ENCODE data around the gene FBXL3.
"Not testable (repeated sequence)": the region's sequence is repeated elsewhere in the genome, so short reads cannot be mapped to it uniquely, and the experiment has no call there.

The FBXL3 gene

DNA sequence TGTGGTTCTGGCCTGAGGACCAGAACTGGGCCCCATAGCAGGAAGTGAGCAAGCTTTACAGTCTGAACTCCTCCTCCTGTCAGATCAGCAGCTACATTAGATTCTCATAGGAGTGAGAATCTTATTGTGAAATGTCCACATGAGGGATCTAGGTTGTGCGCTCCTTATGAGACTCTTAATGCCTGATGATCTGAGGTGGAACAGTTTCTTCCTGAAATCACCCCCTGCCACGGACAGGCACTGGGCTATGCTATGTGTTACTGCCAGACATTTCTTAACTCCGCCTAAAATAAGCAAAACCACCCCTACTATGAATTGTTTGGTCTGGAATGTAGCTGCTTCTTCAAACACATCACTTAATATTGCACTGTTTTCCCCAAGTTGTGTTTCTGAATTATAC, 4.6 kb downstream of the FBXL3 start:
- no peak for DNase-seq

DNA sequence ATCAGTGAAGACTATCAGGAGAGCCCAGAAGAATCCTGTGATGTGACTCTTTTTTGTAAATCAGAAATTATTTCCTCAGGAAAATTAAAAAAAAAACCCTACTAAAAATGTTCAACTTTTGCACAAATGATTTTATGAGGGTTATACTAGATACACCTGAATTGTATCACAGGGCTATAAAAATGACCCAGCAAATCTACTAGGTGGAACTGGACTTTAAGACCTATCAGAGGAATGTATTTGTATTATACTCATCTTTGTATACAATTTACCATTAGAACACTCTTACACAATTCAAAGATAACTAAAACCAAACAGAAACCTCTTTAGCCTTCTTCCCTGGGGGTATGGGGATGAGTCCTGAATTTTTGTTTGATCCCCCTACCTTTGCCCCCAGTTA, 7.2 kb downstream of the FBXL3 start:
- no peak for DNase-seq

DNA sequence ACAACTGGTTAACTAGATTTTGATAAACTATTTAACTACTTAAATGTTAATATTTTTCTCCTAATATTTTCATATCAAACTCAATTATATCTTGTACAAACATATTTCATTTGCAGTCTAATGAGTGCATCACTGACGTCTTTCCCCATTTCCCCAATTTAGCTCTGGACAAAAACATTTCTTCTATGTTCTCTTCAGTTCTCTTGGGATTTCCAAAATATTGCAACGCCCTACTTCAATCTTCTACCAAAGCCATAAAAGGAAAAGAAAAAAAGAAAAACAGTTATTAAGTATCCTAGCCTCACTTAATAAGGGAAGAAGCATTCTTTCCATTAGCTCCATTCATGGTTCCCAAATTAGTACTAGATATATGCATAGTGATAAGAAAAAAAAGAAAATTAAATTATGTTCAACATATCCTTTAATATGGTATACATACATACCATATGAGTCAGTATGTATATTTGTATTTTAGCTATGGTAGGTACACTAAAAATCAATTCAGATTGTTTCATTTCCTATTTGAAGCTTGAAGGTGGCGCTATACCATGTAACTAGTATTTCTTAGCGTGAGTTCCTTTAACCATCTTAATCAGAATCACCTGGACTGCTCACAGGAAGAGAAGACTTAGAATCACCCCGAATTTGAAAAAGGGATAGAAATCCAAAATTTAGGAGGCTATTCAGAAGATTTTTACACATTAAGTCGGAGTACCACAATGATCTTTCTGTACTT, 9.9 kb downstream of the FBXL3 start:
- DNase-seq = no peak

DNA sequence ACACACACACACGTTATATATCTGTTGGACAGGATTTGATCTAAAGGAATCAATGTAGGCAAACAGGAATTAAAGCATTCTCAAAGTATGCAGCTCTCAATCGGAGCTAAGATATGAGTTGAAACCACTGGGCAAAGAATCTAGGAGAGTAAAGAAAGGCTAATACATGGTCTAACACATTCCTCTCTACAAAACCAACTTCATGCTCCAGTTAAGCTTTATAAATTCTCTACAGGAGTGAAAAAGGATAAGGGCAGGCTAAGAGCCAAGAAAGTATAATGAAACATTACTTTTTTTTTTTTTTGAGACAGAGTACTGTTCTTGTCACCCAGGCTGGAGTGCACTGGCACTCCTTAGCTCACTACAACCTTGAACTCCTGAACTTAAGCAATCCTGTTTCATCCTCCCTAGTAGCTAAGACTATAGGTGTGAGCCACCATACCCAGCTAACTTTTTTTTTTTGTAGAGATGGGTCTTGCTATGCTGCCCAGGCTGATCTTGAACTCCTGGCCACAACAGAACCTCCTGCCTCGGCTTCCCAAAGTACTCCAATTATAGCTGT, 10.6 kb downstream of the FBXL3 start:
- no peak for DNase-seq

DNA sequence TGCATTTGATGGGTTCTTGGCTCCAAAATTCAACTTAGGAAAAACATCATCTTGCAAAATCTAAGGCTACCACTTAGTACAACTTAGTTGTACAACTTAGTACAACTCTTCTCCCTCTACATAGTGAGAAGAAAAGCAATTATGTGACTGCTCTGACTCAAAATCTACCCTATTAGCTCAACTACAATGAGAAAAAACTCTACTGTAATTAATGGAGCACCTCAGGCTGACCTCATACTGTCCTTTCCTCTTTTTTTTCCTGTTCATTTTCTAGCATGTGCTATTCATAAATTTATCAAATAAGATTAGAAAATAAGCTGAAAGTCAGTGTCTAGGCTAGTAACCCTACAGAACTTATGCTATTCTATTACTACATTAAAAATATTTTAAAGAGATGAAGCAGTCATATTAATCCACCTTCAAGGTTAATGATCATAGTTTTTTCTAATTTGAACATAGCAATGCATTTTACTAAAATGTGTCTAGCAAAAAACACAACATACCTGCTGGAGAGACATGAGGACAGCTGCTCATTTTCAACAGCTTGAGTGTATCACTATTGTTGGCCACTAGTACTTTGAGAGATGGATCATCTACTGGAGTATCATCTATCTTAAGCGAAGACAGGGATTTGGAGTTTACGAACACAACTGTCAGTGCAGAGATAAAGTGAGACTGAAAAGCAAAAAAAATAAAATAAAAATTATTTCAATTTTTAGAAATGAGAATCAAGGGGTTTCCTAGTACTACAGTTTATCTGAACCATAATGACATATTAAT, 11.9 kb downstream of the FBXL3 start:
- DNase-seq = no peak

DNA sequence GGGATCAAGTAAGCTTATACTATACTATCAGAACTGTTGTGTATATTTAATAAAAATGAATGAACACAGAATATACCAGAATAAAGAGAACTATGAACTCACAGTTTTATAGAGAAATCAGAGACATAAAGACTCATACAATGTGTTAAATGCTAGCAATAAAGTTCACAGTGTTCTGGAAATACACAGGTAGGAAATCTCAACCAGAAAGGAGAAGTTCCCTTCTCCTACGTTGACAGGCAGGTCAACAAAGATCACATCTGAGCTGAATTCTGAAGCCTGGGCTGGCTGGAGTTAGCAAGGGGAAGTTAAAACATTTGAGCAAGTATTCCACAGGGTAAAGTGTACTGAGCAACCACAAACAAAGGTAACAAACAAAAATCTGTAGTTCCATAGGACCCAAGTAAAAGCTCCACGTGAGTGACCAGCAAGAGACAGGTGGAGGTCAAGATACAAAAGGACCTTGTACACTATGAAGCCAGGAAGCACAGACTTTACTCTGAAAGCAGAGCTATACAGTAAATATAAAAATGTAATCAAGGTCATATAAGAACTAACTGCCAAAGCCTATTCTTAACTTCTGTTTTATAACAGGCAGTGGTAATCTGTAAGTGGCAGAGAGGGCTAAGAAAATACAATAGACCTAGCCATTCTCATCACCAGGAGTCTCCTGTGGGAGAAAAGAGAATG, 13.0 kb downstream of the FBXL3 start:
- DNase-seq = no peak

DNA sequence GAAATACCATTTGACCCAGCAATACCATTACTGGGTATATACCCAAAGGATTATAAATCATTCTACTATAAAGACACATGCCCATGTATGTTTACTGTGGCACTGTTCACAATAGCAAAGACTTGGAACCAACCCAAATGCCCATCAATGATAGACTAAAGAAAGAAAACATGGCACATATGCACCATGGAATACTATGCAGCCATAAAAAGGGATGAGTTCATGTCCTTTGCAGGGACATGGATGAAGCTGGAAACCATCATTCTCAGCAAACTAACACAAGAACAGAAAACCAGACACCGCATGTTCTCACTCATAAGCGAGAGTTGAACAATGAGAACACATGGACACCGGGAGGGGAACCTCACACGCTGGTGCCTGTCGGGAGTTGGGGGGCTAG, 17.2 kb downstream of the FBXL3 start:
- not testable (repeated sequence) for DNase-seq

DNA sequence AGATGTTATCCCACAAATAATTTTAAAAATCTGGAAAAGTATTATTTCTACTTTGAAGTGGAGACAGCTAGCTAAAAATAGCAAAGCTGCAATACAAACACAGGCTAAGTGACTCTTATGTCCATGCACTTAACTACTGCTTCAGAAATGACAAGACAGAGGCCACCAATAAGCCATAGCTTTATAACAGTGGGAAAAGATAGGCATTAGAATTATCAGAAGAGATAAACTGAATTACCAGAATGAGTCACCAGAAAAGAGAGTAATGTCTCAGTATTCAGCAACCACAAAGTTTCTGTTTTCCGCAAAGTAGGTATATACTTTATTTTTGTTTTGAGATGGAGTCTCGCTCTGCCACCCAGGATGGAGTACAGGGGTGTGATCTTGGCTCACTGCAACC, 17.9 kb downstream of the FBXL3 start:
- peak; percentile 78 for DNase-seq

DNA sequence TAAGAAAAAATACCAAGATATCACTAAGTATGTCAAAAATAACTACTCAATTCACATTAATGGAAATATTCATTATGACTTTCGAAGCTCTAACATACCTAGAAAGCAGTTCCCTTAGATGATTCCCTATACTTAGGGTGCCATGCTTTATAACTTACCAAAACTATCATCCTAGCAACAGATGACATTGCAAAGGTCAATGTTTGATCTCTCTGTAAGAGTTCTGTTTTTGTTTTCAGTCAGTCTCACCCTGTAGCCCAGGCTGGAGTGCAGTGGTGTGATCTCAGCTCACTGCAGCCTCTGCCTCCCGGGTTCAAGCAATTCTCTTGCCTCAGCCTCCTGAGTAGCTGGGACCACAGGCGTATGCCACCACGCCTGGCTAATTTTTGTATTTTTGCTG, 18.6 kb downstream of the FBXL3 start:
- peak; percentile 29 for DNase-seq

DNA sequence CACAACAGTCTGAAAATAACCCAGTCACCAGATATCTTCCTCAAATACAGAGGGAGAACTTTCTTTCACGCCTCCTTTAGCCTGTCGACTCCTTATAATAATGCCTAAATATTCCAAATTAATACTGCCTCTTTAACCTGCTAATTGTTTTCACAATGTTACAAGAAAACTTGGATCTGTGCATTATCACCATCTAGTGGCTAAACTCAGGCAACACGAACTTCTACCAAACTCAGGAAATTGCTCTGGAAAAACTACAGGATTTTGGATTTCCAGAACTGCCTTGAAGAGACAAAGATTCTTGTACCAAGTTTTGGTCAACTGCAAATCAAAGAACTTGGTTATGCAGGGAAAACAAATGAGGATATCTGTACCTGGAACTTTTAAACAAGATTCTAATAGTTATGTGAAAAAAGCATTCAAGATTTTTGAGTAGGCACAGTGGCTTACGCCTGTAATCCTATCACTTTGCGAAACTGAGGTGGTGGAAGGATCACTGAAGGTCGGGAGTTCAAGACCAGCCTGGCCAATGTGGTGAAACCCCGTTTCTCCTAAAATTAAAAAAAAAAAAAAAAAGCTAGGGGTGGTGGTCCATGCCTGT, 24.3 kb downstream of the FBXL3 start:
- no peak for DNase-seq

DNA sequence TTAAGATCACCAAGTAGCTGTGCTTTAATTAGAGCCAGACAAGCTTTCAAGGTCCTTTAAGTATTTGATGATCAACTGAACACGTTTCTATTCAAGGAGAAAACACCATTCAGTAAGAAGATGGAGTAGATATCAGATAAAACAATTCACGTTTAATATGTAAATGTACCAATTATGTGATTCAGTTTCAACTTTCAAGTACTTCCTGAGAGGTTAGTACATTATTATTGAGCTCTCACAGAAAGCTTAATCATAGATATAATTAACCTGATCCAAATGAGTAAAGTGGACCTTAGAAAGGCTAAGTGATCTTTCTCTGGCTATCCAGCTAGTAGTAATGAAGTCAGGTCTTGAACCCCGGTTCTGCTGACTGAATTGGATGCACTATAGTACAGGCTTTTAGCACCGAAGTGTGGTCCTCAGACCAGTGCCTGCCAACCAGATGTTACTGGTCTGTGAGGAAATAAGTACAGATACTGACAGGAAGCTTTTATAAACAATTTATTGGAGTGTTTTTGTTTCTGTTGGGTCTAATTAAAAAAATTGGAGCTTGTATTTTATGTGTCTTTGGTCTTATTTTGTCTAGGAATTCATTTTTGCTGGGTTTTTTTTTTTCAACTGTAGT, 24.9 kb downstream of the FBXL3 start:
- DNase-seq = no peak

DNA sequence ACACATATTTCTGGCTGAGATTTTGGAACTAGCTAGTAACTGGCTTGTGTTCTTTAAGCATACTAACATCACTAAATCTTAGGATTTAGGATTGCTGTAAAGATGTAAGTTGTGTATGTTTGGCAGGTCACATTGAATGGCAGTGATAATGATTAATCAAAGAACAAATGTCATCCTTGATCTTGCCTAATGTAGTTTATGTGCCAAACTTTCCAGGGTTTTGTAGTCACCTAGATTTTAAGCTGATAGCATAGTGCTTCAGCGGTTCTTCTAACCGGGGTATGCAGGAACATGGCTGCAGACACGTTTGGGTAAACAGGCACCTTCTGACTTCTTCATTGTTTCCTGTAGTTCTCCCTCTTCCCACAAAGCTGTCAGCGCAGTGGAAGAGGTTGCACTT, 25.4 kb downstream of the FBXL3 start:
- no peak for DNase-seq

DNA sequence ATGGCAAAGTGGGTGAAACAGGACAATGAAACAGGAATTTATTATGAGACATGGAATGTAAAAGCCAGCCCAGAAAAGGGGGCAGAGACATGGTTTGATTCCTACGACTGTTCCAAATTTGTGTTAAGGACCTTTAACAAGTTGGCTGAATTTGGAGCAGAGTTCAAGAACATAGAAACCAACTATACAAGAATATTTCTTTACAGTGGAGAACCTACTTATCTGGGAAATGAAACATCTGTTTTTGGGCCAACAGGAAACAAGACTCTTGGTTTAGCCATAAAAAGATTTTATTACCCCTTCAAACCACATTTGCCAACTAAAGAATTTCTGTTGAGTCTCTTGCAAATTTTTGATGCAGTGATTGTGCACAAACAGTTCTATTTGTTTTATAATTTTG, 26.5 kb downstream of the FBXL3 start:
- no peak for DNase-seq

DNA sequence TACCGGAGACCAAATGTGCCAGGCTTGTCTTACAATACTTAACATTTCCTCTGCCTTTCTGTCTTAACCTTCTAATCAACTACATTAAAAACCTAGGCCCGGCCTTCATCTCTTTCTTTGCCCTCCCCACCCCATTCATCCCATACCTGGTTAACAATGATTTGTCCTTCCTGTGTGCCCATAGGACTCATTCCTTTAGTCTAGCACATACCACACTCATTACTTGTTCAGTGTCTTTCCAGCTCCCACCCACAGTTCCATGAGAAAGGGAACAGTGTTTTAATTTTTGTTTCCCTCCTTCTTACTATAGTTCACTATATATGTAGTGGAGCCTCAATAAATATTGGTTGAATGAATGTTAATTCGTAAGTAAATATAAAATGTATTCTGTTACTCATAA, 32.7 kb downstream of the FBXL3 start:
- DNase-seq = no peak

DNA sequence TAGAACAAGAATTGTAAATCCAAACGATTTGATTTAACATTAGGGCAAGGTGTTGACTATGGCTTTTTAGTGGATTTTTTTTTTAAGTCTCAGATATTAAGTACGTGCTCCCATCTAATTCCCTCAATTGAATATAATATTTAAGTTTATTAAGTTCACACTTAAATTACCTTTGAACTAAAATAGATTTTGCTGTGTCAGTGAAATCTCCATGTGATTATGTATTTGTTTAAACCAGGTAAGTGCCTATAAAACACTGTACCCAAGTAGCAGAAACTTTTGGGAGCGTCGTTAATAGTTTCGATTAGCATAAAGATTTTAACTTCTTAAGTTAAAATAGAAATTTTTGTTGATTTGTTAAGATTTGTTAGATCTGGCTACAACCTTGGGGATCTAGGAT, 33.5 kb downstream of the FBXL3 start:
- no peak for DNase-seq

DNA sequence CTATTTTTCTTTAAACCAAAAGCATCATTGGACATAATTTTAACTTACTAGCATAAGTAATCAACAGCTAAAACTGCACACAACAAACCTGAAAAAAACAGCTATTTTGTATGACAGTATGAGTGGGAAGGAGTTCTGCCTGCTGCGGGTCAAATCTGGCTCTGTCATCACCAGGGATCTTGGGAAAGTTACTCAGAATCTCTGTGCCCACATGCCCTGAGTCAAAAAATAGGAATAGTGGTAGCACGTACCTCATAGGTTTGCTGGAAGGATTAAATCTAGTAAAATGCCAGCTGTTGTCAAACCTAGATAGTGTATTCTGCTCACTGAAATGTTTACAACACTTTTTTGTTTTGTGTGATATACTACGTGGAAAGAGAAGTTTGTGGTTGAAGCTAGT, 33.9 kb downstream of the FBXL3 start:
- DNase-seq = no peak

DNA sequence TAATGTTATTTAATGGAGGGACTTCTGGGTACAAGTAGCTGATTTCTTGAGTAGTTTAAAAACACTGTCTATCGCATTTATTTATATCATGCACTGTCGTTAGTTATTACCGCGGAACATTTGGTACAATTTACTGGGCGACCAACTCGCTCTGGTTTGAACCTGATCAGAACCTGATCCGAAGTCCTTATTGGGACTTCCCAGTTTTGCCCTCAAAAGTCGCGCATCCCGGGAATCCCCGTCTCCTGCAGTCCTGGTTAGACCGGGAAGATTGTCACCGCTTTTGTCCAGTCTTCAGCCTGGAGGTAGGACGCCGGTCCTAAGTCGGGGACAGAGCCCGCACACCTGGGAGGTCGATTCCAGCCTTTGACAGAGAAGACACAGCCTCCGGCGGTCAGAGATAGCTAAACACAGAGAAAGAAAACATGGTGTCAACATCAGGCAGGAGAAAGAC, 34.4 kb downstream of the FBXL3 start:
- peak; percentile 14 for DNase-seq

DNA sequence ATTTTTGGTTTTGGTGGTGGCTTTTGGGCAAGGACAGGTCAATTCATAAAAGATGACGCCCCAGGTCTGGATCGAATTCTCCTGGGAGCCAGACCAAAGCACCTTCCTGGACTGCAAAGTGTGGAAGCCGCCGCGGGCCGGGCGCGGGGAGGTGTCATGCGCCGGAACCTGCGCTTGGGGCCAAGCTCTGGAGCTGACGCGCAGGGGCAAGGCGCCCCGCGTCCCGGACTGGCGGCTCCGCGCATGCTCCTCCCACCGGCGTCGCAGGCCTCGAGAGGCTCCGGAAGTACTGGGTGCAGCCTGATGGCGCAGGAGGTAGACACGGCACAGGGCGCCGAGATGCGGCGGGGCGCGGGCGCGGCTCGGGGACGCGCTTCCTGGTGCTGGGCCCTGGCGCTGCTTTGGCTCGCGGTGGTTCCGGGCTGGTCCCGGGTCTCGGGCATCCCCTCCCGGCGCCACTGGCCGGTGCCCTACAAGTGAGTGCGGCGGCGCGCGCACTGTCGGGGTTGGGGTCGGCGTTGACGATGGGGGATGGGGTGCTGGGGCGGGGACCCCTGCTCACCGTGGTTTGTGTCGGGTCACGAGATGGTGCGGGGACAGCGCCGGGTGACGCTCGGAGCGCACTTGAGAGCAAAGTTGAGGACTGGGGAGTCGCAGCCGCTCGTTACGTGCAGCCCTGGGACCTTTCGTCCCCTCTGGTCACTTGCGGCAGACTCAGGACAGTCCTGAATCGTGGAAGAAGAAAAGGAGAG, 35.0 kb downstream of the FBXL3 start, which contains the start of gene CLN5:
Gene CLN5, plus strand, starts transcription at position 286 of the 752 bp plus-strand sequence. Its CDS starts 18 bp downstream, at position 304.
- peak; percentile 96 for DNase-seq

DNA sequence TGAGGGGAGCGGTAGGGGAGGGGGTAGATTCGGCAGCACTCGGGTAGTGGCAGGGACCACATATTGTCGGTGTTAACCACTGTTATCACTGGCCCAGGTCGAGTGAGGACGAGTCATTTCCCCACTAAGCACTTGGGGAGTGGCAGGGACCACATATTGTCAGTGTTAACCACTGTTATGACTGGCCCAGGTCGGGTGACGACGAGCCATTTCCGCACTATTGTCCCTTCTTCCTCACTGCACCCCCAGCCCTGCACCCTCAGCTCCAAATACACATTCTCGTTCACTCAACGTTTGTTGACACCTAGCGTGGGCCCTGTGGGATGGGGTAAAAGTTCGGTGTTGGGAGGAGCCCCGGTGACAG, 35.5 kb downstream of the FBXL3 start:
- peak; percentile 93 for DNase-seq

DNA sequence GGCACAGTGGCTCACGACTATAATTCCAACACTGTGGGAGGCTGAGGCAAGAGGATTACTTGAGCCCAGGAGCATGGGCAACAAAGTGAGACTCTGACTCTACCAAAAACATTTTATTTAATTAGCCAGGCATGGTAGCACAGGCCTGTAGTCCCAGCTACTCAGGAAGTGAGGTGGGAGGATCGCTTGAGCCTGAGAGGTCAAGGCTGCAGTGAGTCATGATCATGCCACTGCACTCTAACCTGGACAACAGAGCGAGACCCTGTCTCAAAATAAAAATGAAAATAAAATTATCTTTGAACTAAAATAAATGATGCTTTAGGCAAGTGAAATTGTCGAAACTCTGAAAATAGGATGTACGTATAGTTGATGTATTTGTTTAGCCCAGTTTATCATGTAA, 43.3 kb downstream of the FBXL3 start:
- no peak for DNase-seq

DNA sequence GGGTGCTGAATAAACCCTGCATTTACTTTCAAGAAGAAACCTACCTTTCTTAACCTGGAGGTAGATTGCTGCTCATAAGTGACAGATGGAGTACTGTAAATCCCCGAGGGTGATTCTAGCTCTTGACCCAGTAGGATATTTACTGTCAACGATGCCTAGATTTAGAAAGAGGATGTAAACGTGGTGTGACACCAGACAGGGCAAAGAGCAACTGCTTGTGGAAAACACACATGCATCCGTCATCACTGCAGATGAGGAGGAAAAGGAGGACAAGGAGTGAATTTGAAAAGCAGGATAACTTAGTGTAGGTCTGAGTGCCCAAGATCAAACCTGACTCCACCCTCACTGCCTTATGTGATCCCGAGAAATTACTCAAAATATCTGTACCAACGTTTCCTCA, 44.9 kb downstream of the FBXL3 start:
- DNase-seq = no peak
